ENCODE results near the gene GCK.

The GCK gene

DNA sequence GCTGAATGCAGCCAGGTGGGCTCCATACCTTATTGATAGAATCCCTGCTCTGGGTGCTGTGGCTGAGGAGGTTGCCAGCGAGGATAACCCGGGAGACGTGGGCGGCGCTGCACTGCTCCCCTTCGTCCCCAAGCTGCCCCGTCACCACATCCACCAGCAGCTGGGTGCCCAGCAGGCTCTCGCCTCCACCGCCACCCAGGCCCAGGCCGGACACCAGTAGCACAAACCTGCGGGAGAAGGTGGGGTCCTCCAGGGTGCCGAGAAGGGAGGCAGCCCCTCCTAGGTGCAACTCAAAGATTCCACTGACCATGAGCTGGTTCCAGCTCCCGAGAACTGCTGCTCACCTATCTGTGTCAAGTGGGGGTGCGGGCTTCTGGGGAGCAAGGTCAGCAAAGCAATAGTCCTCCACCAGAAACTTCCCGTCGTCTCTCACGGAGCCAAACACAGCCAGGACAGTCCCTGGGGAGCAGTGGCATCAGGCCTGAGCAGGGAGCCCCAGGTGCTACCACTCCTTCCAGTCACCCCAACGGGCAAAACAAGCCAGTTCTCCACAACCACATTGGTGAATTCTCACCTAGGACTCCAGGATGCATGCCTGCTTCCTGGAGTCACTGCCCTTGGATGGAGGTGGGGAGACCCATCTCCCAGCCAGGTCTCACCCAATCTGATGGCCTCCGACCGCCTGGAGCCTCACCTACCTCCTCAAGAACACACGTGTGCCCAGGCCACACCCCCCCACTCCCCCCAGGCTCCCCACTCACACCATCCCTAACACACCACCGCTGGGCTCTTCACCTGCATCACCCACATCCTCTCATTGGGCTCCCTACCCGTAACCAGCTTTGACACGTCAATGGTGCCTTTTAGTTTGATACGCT is 72.2 kb downstream of the GCK start:
- DNase-seq (ENCODE audit: low read depth), result no peak

DNA sequence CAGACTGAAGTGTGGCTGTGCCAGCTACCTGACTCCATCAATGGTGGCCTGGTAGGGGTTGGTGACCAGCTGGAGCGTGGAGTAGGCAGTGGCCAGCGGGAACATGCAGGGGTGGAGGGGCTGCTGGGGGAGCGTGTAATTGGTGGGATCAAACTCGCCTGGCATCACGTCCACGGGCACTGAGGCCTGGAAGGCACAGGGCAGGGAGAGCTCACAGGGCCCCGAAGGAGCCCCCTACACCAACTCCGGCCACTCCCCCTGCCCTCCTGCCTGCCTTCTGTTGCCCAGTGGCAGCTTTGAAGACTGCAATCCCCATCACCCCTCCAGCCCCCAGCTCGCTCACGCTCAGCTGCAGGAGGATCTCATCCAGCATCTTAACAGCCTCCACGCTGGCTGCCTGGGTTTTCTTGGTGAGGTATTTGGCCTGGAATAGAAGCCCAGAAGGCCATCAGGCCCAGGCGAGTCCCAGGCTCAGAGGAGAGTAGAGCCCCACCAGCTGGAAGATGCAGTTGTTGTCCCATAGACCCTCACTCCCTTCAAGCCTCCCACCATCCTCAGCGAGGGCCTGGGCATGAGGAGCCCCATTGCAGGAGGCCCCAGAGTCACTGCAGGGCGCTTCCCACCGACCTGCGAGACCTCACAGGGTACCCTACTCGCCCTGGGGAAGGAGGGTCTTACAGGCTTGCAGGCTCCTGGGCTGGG is 73.0 kb downstream of the GCK start:
- DNase-seq (ENCODE audit: low read depth), result no peak

DNA sequence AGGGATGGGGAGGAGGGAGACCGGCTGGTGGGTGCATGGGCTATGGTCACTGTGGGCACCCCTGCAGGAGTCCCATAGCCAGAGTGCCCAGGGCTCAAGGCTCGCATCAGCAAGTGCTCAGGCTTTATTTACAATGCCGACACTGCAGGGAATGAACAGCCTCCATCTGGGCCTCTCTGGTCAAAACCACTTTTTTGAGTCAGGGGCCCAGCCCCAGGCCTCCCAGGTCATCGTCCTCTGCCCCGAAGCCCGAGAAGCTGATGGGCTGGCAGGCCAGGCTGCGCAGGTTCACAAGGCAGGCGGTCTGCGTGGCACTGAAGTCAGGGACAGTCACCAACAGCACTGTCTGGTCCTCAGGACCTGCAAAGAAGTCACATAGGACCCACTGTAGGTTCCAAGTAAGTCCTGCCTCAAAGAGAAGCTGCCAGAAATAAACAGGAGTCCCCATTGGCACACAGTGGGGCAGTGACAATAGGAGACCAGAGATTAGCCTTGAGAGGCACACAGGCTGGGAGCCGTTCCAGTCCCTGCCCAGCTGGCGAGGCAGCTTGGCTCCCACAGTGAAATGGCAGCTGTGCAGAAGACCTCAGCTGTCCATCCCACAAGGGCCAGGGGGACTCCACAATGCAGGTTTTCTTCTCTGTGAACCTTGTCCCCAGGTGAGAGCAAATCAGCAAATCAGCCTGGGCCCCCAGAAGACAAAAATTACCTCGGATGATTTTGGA is 74.5 kb downstream of the GCK start:
- no peak for DNase-seq (ENCODE audit: low read depth)

DNA sequence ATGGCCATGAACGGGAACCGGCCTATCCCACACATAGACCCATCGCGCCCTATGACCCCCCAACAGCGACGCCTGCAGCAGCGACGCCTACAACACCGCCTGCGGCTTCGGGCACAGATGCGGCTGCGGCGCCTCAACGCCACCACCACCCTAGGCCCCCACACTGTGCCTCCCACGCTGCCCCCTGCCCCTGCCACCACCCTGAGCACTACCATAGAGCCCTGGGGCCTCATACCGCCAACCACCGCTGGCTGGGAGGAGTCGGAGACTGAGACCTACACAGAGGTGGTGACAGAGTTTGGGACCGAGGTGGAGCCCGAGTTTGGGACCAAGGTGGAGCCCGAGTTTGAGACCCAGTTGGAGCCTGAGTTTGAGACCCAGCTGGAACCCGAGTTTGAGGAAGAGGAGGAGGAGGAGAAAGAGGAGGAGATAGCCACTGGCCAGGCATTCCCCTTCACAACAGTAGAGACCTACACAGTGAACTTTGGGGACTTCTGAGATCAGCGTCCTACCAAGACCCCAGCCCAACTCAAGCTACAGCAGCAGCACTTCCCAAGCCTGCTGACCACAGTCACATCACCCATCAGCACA is 75.4 kb downstream of the GCK start:
- DNase-seq (ENCODE audit: low read depth), result no peak

GRCh38 chr7:44112997-44113763 is 76.1 kb downstream of the GCK start:
- no peak for DNase-seq (ENCODE audit: low read depth)

DNA sequence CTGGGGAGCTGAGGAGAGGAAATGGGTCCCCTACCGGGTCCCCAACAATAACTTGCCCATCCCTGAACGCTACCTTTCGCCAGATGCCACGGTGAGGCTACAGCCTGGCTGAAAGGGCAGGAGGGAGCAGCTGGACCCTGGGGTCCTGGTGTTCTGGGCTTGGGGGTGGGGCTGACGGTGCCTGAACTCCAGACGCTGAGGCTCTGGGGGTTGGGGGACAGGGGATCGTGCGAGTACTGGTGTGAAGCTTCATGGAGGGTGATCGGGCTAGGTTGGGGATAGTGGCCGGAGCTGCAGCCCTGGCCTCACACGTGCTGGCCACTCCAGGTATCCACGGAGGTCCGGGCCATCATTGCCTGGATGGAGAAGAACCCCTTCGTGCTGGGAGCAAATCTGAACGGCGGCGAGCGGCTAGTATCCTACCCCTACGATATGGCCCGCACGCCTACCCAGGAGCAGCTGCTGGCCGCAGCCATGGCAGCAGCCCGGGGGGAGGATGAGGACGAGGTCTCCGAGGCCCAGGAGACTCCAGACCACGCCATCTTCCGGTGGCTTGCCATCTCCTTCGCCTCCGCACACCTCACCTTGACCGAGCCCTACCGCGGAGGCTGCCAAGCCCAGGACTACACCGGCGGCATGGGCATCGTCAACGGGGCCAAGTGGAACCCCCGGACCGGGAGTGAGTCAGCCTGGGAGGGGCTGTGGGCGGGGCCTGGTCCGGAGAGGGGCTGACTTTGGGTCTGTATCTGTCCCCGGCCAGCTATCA is 76.8 kb downstream of the GCK start:
- DNase-seq (ENCODE audit: low read depth), result no peak

- no peak for DNase-seq (ENCODE audit: low read depth)
Observed at GRCh38 chr7:44111761-44112160, 77.5 kb downstream of the GCK start.

GRCh38 chr7:44110719-44111635 is 78.3 kb downstream of the GCK start:
- no peak for DNase-seq (ENCODE audit: low read depth)

DNA sequence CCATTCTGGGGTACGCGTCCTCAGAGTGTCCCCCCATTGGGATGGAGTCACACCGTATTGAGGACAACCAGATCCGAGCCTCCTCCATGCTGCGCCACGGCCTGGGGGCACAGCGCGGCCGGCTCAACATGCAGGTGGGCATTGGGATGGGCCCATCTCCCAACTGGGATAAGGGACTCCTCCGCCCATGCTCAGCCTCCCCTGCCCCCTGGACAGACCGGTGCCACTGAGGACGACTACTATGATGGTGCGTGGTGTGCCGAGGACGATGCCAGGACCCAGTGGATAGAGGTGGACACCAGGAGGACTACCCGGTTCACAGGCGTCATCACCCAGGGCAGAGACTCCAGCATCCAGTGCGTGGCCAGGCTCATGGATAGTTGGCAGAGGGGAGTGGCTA is 79.2 kb downstream of the GCK start:
- DNase-seq (ENCODE audit: low read depth), result no peak

GRCh38 chr7:44108768-44109750 is 80.2 kb downstream of the GCK start:
- no peak for DNase-seq (ENCODE audit: low read depth)

DNA sequence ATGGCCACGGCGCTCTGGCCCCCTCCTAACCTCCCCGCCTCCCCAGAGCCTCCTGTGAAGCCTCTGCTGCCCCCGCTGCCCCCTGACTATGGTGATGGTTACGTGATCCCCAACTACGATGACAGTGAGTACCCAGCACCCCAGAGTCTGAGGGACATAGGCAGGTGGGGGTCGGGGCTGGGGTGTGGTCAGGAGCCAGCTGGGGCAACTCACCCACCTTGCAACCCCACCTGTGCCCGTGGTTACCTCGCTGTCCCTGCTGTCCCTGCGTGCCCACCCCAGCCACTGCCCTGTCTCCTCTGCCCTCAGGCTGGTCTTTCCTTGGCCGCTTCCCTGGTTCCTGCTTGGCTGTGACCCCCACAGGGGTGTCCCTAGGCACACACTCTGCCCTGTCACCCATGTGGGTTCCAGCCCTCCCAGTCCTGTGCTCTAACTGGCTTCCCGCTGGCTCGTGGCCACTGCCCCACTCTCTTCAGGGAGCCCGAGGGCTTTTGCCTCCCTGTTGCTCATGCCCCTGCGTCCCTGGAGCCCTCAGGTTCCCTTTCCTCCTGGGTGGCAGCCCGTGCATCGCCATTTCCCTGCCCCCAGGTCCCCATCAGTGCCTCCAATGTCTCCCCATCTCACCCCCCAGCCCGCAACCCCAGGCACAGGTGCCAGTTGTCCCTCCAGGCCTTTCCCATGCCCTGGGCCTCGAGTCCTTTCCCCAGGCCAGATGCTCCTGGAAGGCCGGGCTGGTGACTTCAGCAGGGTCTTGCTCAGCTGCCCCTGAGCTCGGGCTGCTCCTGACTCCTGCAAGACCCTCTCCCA is 81.1 kb downstream of the GCK start:
- no peak for DNase-seq (ENCODE audit: low read depth)

DNA sequence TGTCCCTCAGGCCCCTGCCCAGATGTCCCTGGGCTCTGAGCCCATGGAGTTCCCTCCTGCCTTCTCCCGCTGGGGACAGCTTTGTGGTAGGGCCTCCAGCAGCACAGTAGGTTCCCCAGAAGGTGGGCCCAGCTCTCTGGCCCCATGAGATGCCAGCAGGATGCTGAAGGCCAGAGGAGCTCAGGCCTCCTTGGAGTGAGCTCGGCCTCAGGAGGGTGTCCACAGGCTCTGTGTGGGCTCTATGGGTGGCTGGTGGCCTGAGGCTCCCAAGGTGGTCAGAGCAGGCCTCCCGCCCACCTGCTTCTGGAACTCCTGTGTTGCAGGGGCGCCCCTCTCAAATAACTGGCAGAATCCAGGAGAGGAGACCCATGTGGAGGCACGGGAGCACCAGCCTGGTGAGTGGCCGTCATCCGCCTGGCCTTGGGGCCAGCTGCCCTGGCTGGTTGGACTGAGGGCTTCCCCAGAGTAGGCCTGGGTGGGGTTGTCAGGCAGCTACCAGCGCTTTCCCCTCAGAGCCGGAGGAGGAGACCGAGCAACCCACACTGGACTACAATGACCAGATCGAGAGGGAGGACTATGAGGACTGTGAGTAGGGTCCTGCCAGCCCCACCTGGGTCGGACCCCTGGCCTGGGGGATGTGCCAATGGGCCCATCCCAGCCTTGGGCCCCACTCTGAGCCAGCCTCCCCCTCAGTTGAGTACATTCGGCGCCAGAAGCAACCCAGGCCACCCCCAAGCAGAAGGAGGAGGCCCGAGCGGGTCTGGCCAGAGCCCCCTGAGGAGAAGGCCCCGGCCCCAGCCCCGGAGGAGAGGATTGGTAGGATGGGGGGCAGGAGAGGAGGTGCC is 81.9 kb downstream of the GCK start:
- DNase-seq (ENCODE audit: low read depth), result no peak

DNA sequence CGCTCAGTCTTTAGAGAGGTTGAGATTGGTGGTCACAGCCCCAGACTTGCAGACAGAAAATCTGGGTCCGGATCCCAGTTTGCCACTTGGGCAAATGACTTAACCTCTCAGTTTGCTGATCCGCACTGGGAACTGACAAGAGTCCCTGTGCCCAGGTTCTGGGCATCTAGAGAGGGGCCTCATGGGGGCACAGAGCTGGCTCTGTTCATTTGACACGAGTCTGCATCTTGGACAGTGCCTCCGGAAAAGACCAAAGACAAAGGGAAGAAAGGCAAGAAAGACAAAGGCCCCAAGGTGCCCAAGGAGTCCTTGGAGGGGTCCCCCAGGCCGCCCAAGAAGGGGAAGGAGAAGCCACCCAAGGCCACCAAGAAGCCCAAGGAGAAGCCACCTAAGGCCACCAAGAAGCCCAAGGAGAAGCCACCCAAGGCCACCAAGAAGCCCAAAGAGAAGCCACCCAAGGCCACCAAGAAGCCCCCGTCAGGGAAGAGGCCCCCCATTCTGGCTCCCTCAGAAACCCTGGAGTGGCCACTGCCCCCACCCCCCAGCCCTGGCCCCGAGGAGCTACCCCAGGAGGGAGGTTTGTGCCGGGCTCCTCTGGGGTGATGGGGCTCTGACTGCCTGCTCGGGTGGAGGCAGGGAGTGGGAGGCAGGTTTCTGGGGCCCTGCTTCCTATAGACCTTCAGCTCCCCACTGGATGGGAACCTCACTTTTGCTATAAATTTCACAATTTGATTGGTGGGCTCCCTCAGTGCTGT is 82.8 kb downstream of the GCK start:
- no peak for DNase-seq (ENCODE audit: low read depth)

DNA sequence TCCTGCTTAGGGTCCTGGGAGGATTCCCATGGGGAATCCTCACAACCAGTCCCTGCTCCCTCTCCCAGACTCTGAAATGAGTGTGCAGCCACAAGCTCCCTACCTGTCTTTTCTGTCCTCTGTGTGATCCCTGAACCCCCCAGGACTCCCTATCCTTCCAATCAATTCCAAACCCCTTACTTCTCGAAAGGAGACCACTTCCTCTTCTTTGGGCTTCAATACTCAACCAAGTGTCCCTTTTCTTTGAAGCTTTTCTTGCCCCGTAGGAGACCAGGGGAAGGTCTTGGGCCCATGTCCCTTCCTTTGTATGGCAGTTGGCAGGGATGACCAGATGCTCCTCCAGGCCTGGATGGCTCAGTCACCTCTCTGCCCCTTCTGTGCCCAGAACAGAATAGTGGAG is 83.4 kb downstream of the GCK start:
- DNase-seq (ENCODE audit: low read depth), result no peak

- DNase-seq (ENCODE audit: low read depth), result no peak
Observed at GRCh38 chr7:44104860-44105771, 84.1 kb downstream of the GCK start.

Data from stromal cell of bone marrow (primary cell).